SK-N-SH (cell line): ENCODE measurements around the gene ZNF207. TPM values are rescaled to one million over a fixed set of nuclear protein-coding genes. Genes with fewer than 3 reads are reported as not detected.

Experiments
- CTCF ChIA-PET: fragments of 300-600, 350-600 bp; formaldehyde crosslinking; extraction: SDS; loops from one replicate; lab custom pipeline; 2021; lab: Yijun Ruan, JAX
- POLR2A ChIA-PET: fragments of 350-600 bp; sonication (Branson Sonifier 250); formaldehyde crosslinking; extraction: SDS; loops from one replicate; lab custom pipeline; 2020; ENCODE audit warnings: antibody characterized with exemption, inconsistent platforms; lab: Yijun Ruan, JAX
- DNase-seq: peaks from one replicate; pipeline ENCODE4 v3.0.0; 2012
- H2AFZ ChIP-seq: fragments of 200-600 bp; sonication (generic); 2 replicates; pipeline ENCODE4 v1.8.1; 2016; ENCODE audit warnings: antibody characterized with exemption, mild to moderate bottlenecking, low read depth
- H3F3A ChIP-seq: fragments of 200-600 bp; sonication (generic); replicated peaks from 2 replicates; pipeline ENCODE3; 2016; ENCODE audit warnings: antibody characterized with exemption, mild to moderate bottlenecking; ENCODE audit not compliant: insufficient read depth
- H3K27ac ChIP-seq, 2 experiments: fragments of 200-500 bp in 1 of 2; fragments of 200-600 bp in 1 of 2; sonication (Bioruptor generic) in 1 of 2; sonication (generic), shearing (Covaris generic) in 1 of 2; 2 replicates each; pipeline versions ENCODE4 v1.5.1 to v1.6.1; 2014 to 2016; ENCODE audit warnings: low read depth in 2 of 2, inconsistent platforms in 1 of 2, low read length in 1 of 2, mild to moderate bottlenecking in 1 of 2, mixed read lengths in 1 of 2
- H3K27me3 ChIP-seq: fragments of 200-600 bp; sonication (generic), shearing (Covaris generic); 2 replicates; pipeline ENCODE4 v1.6.1; 2016; ENCODE audit warnings: mixed run types; ENCODE audit not compliant: insufficient read depth
- H3K36me3 ChIP-seq, 2 experiments: fragments of 200-500 bp in 1 of 2; fragments of 200-600 bp in 1 of 2; sonication (Bioruptor generic) in 1 of 2; sonication (generic) in 1 of 2; replicated peaks in 1 of 2; 2 replicates each; pipeline versions ENCODE3 to v1.5.1; 2014 to 2016; ENCODE audit warnings: low read length in 1 of 2, mild to moderate bottlenecking in 1 of 2; ENCODE audit not compliant: insufficient read depth in 2 of 2, control insufficient read depth in 1 of 2
- H3K4me1 ChIP-seq, 2 experiments: fragments of 200-500 bp in 1 of 2; fragments of 200-600 bp in 1 of 2; sonication (Bioruptor generic) in 1 of 2; sonication (generic), shearing (Covaris generic) in 1 of 2; 2 replicates each; pipeline versions ENCODE4 v1.5.1 to v1.6.1; 2014 to 2016; ENCODE audit warnings: low read depth in 1 of 2, low read length in 1 of 2, mixed run types in 1 of 2; ENCODE audit not compliant: insufficient read depth in 2 of 2, control insufficient read depth in 1 of 2
- H3K4me2 ChIP-seq: fragments of 200-600 bp; sonication (generic), shearing (Covaris generic); 2 replicates; pipeline ENCODE4 v1.6.1; 2017; ENCODE audit warnings: mixed run types
- H3K4me3 ChIP-seq, 2 experiments: fragments of 200-500 bp in 1 of 2; fragments of 200-600 bp in 1 of 2; sonication (Bioruptor generic) in 1 of 2; sonication (generic), shearing (Covaris generic) in 1 of 2; 2 replicates each; pipeline versions ENCODE4 v1.5.1 to v1.8.1; 2014 to 2016; ENCODE audit warnings: low read depth in 2 of 2, inconsistent platforms in 1 of 2, low read length in 1 of 2, mild to moderate bottlenecking in 1 of 2, mixed read lengths in 1 of 2, moderate library complexity in 1 of 2
- H3K79me2 ChIP-seq: fragments of 200-600 bp; sonication (generic); 2 replicates; pipeline ENCODE4 v1.8.1; 2017; ENCODE audit warnings: mild to moderate bottlenecking; ENCODE audit not compliant: insufficient read depth
- H3K9ac ChIP-seq: fragments of 200-600 bp; sonication (generic); 2 replicates; pipeline ENCODE4 v1.6.1; 2017; ENCODE audit warnings: mixed run types
- H3K9me2 ChIP-seq: fragments of 200-600 bp; sonication (generic); 2 replicates; pipeline ENCODE4 v1.6.1; 2017; ENCODE audit warnings: mixed run types
- H3K9me3 ChIP-seq: fragments of 200-600 bp; sonication (generic); 2 replicates; pipeline ENCODE4 v1.6.1; 2017; ENCODE audit warnings: mixed run types, mild to moderate bottlenecking, moderate library complexity
- H4K20me1 ChIP-seq: fragments of 200-600 bp; sonication (generic); 2 replicates; pipeline ENCODE4 v1.6.1; 2017; ENCODE audit warnings: mild to moderate bottlenecking, mixed run types; ENCODE audit not compliant: insufficient read depth
- CHD2 ChIP-seq: fragments of 150-350 bp; IDR thresholded peaks from 2 replicates; pipeline ENCODE4 v1.6.1; 2018; ENCODE audit warnings: low read length; ENCODE audit not compliant: partially characterized antibody
- ELF1 ChIP-seq: IDR thresholded peaks from 2 replicates; pipeline ENCODE4 v1.4.0; 2012
- EP300 ChIP-seq, 2 experiments: IDR thresholded peaks; 2 replicates each; pipeline versions ENCODE4 v1.4.0 to v1.6.1; 2012; ENCODE audit warnings: borderline replicate concordance in 1 of 2, low read depth in 1 of 2, low read length in 1 of 2
- FOXM1 ChIP-seq: IDR thresholded peaks from 2 replicates; pipeline ENCODE4 v1.4.0; 2012; ENCODE audit warnings: low read depth, mild to moderate bottlenecking
- GABPA ChIP-seq: IDR thresholded peaks from 2 replicates; pipeline ENCODE4 v1.4.0; 2012; ENCODE audit warnings: low read depth, mild to moderate bottlenecking
- MXI1 ChIP-seq: IDR thresholded peaks from 2 replicates; pipeline ENCODE4 v1.6.1; 2012; ENCODE audit warnings: mild to moderate bottlenecking, low read depth, low read length, improper control_type of control experiment
- NRF1 ChIP-seq: IDR thresholded peaks from 2 replicates; pipeline ENCODE4 v1.6.1; 2012; ENCODE audit warnings: low read depth, mild to moderate bottlenecking, low read length
- POLR2AphosphoS5 ChIP-seq: IDR thresholded peaks from 2 replicates; pipeline ENCODE4 v1.6.1; 2012; ENCODE audit warnings: low read depth, low read length
- RCOR1 ChIP-seq: fragments of 150-350 bp; IDR thresholded peaks from 2 replicates; pipeline ENCODE4 v1.6.1; 2017; ENCODE audit warnings: antibody characterized with exemption, low read length
- RFX5 ChIP-seq: IDR thresholded peaks from 2 replicates; pipeline ENCODE4 v1.6.1; 2012; ENCODE audit warnings: mild to moderate bottlenecking, improper control_type of control experiment, low read length
- RXRA ChIP-seq: IDR thresholded peaks from 2 replicates; pipeline ENCODE4 v1.4.0; 2012; ENCODE audit warnings: low read depth, mild to moderate bottlenecking, borderline replicate concordance
- SMC3 ChIP-seq: IDR thresholded peaks from 2 replicates; pipeline ENCODE4 v1.6.1; 2012; ENCODE audit warnings: low read depth, low read length, improper control_type of control experiment
- TAF1 ChIP-seq: IDR thresholded peaks from 2 replicates; pipeline ENCODE4 v1.6.1; 2012; ENCODE audit warnings: low read depth, mild to moderate bottlenecking, low read length, moderate library complexity, borderline replicate concordance
- YY1 ChIP-seq: IDR thresholded peaks from 2 replicates; pipeline ENCODE4 v1.4.0; 2012; ENCODE audit warnings: low read depth, mild to moderate bottlenecking
- WGBS: methylation state at CpG from one replicate; pipeline ENCODE4 v1.1.6; 2017; ENCODE audit warnings: low lambda C conversion rate; 5-methylcytosine and 5-hydroxymethylcytosine counted together
- polyA plus RNA-seq, 3 experiments: library from polyadenylated mRNA; depleted of rRNA; stranded (reverse); fragments of >200 nt; gene quantifications; 2 replicates each; pipeline ENCODE4 v1.2.3, GENCODE V29; 2012
- TF ChIP-seq, protein P1 (sequence below): IDR thresholded peaks from 2 replicates; pipeline ENCODE4 v1.4.0; 2012; ENCODE audit warnings: low read depth, borderline replicate concordance
- TF ChIP-seq, protein P2 (sequence below): IDR thresholded peaks from 2 replicates; pipeline ENCODE4 v1.4.0; 2012; ENCODE audit warnings: low read depth
- TF ChIP-seq, protein P3 (sequence below): fragments of 150-350 bp; IDR thresholded peaks from 2 replicates; pipeline ENCODE4 v1.6.1; 2016; ENCODE audit warnings: mild to moderate bottlenecking, low read depth, low read length
- TF ChIP-seq, protein P4 (sequence below): fragments of 150-350 bp; IDR thresholded peaks from 2 replicates; pipeline ENCODE4 v1.6.1; 2017; ENCODE audit warnings: antibody characterized with exemption, low read length, low read depth, borderline replicate concordance
- TF ChIP-seq, protein P5 (sequence below): fragments of 200-600 bp; sonication (generic); IDR thresholded peaks from 2 replicates; pipeline ENCODE4 v1.6.1; 2017; ENCODE audit warnings: antibody characterized with exemption, mild to moderate bottlenecking, moderate library complexity

The ZNF207 gene
- polyA plus RNA-seq, 1 of the 3 experiments (the other 2 are of a cell fraction) = 122 TPM

- no peak overlapping the region for H3K27ac ChIP-seq
- H3K36me3 ChIP-seq = peaks cover 75 to 90% of the 10 kb centered on the region in 2 experiments
- H3K79me2 ChIP-seq = peaks cover 97% of the 10 kb centered on the region
- H3K4me3 ChIP-seq = no peak overlapping the region
- H3K27me3 ChIP-seq = no peaks in the 10 kb centered on the region
- no peaks in the 10 kb centered on the region for H3K9me2 ChIP-seq
- H3K9ac ChIP-seq = no peak overlapping the region
- H3F3A ChIP-seq = peaks cover 40% of the 10 kb centered on the region
- ChIA-PET CTCF (interaction anchor here (1.8 kb wide), 2 partner anchors 10 to 41 kb away, joined by 4 to 6 read pairs; no protein-coding TSS in a partner anchor), POLR2A (no interaction called here)
- TF ChIP-seq, protein P1, sequence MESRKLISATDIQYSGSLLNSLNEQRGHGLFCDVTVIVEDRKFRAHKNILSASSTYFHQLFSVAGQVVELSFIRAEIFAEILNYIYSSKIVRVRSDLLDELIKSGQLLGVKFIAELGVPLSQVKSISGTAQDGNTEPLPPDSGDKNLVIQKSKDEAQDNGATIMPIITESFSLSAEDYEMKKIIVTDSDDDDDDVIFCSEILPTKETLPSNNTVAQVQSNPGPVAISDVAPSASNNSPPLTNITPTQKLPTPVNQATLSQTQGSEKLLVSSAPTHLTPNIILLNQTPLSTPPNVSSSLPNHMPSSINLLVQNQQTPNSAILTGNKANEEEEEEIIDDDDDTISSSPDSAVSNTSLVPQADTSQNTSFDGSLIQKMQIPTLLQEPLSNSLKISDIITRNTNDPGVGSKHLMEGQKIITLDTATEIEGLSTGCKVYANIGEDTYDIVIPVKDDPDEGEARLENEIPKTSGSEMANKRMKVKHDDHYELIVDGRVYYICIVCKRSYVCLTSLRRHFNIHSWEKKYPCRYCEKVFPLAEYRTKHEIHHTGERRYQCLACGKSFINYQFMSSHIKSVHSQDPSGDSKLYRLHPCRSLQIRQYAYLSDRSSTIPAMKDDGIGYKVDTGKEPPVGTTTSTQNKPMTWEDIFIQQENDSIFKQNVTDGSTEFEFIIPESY = no peak
- TF ChIP-seq ELF1 = no peak
- TF ChIP-seq GABPA = no peak
- no peak for TF ChIP-seq RFX5
- no peak for TF ChIP-seq SMC3
- no peak for TF ChIP-seq CHD2
- TF ChIP-seq, protein P2, sequence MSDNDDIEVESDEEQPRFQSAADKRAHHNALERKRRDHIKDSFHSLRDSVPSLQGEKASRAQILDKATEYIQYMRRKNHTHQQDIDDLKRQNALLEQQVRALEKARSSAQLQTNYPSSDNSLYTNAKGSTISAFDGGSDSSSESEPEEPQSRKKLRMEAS = no peak
- no peak for TF ChIP-seq NRF1
- TF ChIP-seq FOXM1 = no peak
- TF ChIP-seq, protein P3, sequence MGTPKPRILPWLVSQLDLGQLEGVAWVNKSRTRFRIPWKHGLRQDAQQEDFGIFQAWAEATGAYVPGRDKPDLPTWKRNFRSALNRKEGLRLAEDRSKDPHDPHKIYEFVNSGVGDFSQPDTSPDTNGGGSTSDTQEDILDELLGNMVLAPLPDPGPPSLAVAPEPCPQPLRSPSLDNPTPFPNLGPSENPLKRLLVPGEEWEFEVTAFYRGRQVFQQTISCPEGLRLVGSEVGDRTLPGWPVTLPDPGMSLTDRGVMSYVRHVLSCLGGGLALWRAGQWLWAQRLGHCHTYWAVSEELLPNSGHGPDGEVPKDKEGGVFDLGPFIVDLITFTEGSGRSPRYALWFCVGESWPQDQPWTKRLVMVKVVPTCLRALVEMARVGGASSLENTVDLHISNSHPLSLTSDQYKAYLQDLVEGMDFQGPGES = no peak
- TF ChIP-seq, protein P4, sequence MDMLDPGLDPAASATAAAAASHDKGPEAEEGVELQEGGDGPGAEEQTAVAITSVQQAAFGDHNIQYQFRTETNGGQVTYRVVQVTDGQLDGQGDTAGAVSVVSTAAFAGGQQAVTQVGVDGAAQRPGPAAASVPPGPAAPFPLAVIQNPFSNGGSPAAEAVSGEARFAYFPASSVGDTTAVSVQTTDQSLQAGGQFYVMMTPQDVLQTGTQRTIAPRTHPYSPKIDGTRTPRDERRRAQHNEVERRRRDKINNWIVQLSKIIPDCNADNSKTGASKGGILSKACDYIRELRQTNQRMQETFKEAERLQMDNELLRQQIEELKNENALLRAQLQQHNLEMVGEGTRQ = no peak
- TF ChIP-seq, protein P5, sequence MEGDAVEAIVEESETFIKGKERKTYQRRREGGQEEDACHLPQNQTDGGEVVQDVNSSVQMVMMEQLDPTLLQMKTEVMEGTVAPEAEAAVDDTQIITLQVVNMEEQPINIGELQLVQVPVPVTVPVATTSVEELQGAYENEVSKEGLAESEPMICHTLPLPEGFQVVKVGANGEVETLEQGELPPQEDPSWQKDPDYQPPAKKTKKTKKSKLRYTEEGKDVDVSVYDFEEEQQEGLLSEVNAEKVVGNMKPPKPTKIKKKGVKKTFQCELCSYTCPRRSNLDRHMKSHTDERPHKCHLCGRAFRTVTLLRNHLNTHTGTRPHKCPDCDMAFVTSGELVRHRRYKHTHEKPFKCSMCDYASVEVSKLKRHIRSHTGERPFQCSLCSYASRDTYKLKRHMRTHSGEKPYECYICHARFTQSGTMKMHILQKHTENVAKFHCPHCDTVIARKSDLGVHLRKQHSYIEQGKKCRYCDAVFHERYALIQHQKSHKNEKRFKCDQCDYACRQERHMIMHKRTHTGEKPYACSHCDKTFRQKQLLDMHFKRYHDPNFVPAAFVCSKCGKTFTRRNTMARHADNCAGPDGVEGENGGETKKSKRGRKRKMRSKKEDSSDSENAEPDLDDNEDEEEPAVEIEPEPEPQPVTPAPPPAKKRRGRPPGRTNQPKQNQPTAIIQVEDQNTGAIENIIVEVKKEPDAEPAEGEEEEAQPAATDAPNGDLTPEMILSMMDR = no peak
- TF ChIP-seq RCOR1 = no peak
- no peak for TF ChIP-seq POLR2AphosphoS5
- TF ChIP-seq EP300 (IDR thresholded peaks at IDR 0.05; ENCODE audit: borderline replicate concordance in 1 of 2, low read depth in 1 of 2, low read length in 1 of 2) = no peak
- TF ChIP-seq RXRA = no peak
- no peak for TF ChIP-seq TAF1
- TF ChIP-seq MXI1 = no peak
- no peak for TF ChIP-seq YY1
- no peak for DNase-seq
- no peaks in the 10 kb centered on the region for H3K9me3 ChIP-seq
- H3K4me1 ChIP-seq = no peaks in the 10 kb centered on the region
- no peak overlapping the region for H3K4me2 ChIP-seq
- H2AFZ ChIP-seq = no peak overlapping the region
- peaks cover 92% of the 10 kb centered on the region for H4K20me1 ChIP-seq
- 97% methylated on average over 1 of the region's 1 CpG for WGBS
These were observed 11.3 kb downstream of the ZNF207 start for GRCh38 chr17:32361270-32361669.
